ENCODE data around the gene TLR3.

DNA sequence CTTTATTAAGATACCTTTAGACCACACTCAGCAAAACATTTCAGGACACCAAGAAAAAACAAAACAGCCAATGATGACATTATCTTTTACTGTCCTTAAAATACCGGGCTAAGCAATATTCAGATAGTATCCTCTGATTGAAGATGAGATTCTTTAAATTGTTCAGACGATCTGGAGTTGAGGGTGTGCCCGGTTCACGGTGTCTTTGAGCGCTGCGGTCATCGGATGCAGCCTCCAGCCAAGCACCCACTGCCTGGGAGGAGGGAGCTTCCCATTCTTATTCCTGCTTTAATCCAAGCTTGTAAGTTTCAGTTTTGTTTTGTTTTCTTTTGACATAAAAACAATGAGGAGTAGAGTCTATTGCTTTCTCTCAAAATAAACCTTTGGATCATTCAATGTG, 49.6 kb downstream of the TLR3 start:
- TF ChIP-seq, protein P1, sequence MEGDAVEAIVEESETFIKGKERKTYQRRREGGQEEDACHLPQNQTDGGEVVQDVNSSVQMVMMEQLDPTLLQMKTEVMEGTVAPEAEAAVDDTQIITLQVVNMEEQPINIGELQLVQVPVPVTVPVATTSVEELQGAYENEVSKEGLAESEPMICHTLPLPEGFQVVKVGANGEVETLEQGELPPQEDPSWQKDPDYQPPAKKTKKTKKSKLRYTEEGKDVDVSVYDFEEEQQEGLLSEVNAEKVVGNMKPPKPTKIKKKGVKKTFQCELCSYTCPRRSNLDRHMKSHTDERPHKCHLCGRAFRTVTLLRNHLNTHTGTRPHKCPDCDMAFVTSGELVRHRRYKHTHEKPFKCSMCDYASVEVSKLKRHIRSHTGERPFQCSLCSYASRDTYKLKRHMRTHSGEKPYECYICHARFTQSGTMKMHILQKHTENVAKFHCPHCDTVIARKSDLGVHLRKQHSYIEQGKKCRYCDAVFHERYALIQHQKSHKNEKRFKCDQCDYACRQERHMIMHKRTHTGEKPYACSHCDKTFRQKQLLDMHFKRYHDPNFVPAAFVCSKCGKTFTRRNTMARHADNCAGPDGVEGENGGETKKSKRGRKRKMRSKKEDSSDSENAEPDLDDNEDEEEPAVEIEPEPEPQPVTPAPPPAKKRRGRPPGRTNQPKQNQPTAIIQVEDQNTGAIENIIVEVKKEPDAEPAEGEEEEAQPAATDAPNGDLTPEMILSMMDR (IDR thresholded peaks at IDR 0.05), result no peak
- no peak for TF ChIP-seq POLR2A (IDR thresholded peaks at IDR 0.05)
